Astrocyte of the spinal cord (primary cell): ENCODE measurements around the gene ZFP36.

ENCODE experiments used
- DNase-seq: peaks from one replicate; pipeline ENCODE4 v3.0.0; 2011; ENCODE audit warnings: low read depth, low spot score
- H3K4me3 ChIP-seq: 2 replicates; pipeline ENCODE4 v1.5.1; 2011; ENCODE audit warnings: low read depth, mild to moderate bottlenecking, low read length, moderate library complexity
- in situ Hi-C: cut with HindIII; loops from 2 replicates; pipeline ENCODE4 v1.10.0; 2017; ENCODE audit warnings: low sequenced_read_pairs
- TF ChIP-seq, protein P1 (sequence below): IDR thresholded peaks from 2 replicates; pipeline ENCODE4 v1.5.1; 2012; ENCODE audit warnings: low read depth, mild to moderate bottlenecking, low read length, inconsistent platforms

Gene ZFP36

DNA sequence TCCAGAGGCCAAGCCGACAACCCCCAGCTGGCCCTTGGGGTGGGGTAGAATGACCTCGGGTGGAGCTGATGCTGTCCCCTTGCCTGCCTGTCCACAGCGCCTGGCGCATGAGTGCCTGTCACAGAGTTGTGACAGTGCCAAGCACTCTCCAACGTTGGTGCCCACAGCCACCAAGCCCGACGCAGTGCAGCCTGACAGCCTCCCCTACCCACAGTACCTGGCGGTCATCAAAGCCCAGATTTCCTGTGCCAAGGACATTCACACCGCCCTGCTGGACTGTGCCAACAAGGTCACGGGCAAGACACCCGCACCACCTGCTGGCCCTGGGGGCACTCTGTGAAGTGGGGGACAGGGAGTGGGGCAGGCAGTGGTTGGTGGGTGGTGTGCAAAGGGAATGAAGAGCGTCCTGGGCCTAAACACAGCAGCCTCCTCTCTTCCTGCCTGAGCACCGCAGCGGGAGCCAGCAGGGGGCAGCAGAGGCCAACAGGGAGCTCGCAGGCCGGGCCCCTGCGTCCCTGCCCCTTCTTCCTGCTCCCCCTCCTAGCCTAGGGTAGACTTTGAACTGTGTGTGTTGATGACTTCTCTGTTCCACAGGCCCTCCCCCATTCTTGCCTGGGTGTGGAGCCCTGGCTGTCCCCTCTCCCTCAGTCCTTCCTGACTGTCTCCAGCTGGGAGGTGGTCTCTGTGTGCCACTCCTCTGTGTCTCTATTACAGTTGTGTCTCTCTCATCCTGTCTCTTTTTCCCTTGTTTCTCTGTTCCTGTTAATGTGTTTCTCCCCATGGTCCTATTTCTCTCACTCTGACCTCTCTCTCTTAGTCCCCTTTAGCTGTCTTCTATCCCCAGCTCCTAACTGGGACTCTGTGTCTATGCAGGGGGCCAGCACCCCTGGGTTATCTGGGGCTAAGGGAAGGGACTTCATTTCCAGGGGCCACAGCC is 9.0 kb upstream of the ZFP36 start:
- peak; percentile 80 for DNase-seq
- H3K4me3 ChIP-seq = no peak overlapping the region
- in situ Hi-C loops = no loop called here
- TF ChIP-seq, protein P1, sequence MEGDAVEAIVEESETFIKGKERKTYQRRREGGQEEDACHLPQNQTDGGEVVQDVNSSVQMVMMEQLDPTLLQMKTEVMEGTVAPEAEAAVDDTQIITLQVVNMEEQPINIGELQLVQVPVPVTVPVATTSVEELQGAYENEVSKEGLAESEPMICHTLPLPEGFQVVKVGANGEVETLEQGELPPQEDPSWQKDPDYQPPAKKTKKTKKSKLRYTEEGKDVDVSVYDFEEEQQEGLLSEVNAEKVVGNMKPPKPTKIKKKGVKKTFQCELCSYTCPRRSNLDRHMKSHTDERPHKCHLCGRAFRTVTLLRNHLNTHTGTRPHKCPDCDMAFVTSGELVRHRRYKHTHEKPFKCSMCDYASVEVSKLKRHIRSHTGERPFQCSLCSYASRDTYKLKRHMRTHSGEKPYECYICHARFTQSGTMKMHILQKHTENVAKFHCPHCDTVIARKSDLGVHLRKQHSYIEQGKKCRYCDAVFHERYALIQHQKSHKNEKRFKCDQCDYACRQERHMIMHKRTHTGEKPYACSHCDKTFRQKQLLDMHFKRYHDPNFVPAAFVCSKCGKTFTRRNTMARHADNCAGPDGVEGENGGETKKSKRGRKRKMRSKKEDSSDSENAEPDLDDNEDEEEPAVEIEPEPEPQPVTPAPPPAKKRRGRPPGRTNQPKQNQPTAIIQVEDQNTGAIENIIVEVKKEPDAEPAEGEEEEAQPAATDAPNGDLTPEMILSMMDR = peak; percentile 99

- H3K4me3 ChIP-seq = no peak overlapping the region
- in situ Hi-C loops = no loop called here
- peak; percentile 80 for DNase-seq
- TF ChIP-seq, protein P1 = no peak
Measured at GRCh38 chr19:39398297-39398864, 8.3 kb upstream of the ZFP36 start.

DNA sequence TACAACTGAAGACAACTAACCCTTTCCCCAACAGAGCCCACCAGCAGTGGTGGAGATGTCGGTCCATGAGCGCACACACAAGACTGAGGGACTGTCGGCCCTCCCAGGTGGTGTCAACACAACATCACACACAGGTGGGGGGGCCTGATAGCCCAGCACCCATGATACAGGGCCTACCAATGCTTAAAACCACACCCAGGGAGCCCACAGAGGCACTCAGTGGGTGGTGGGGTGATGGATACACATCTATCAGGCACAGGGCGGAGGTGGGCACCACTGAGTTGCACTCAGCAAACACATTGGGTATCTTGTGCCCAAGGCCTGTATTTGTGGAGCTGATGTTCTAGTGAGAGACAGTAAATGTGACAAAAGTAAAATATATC is 7.0 kb upstream of the ZFP36 start:
- in situ Hi-C loops = no loop called here
- DNase-seq = no peak
- no peak overlapping the region for H3K4me3 ChIP-seq
- TF ChIP-seq, protein P1 = no peak

GRCh38 chr19:39400061-39400460 is 6.6 kb upstream of the ZFP36 start:
- TF ChIP-seq, protein P1 = no peak
- in situ Hi-C loops = no loop called here
- DNase-seq = no peak
- no peak overlapping the region for H3K4me3 ChIP-seq

GRCh38 chr19:39401070-39401548 is 5.5 kb upstream of the ZFP36 start:
- TF ChIP-seq, protein P1 = no peak
- no peak for DNase-seq
- in situ Hi-C loops = no loop called here
- no peak overlapping the region for H3K4me3 ChIP-seq

- in situ Hi-C loops = no loop called here
- DNase-seq = peak; percentile 74
- peak overlapping the region; percentile 12 for H3K4me3 ChIP-seq
- TF ChIP-seq, protein P1 = no peak
Measured at GRCh38 chr19:39401549-39402345, 4.9 kb upstream of the ZFP36 start.
